Activated CD4-positive, alpha-beta T cell treated with anti-CD3 and anti-CD28 coated beads, Interleukin-2, amount 10 ng/mL, durations not matched to agents 7 days and 5 days (primary cell): ENCODE results near the gene CACNA1B. TPM values are rescaled to one million over a fixed set of nuclear protein-coding genes. Genes with fewer than 3 reads are reported as not detected.
"Not testable (repeated sequence)": the region's sequence is repeated elsewhere in the genome, so short reads cannot be mapped to it uniquely, and the experiment has no call there.

ENCODE experiments used
- CTCF ChIA-PET: fragments of 350-600 bp; sonication (Branson Sonifier 250); formaldehyde crosslinking; loops from one replicate; lab custom pipeline; 2021; ENCODE audit warnings: antibody characterized with exemption; lab: Charles Lee
- POLR2A ChIA-PET: fragments of 350-600 bp; sonication (Branson Sonifier 250); formaldehyde crosslinking; loops from one replicate; lab custom pipeline; 2021; ENCODE audit warnings: antibody characterized with exemption; lab: Charles Lee
- DNase-seq: peaks from one replicate; pipeline ENCODE4 v3.0.0-alpha.2; 2020
- H3K27ac Mint-ChIP-seq: one replicate; pipeline ENCODE4 v1.8.0; 2021; ENCODE audit warnings: mild to moderate bottlenecking, moderate library complexity, mixed read lengths
- H3K27me3 Mint-ChIP-seq: one replicate; pipeline ENCODE4 v1.8.0; 2021; ENCODE audit warnings: mixed read lengths
- H3K36me3 Mint-ChIP-seq: one replicate; pipeline ENCODE4 v1.8.0; 2021; ENCODE audit warnings: low read depth, mixed read lengths
- H3K4me1 Mint-ChIP-seq: one replicate; pipeline ENCODE4 v1.8.0; 2021; ENCODE audit warnings: mixed read lengths
- H3K4me3 Mint-ChIP-seq: one replicate; pipeline ENCODE4 v1.8.0; 2021; ENCODE audit warnings: mild to moderate bottlenecking, moderate library complexity, mixed read lengths
- H3K9me3 Mint-ChIP-seq: one replicate; pipeline ENCODE4 v1.8.0; 2021; ENCODE audit warnings: mixed read lengths
- total RNA-seq, 2 experiments: library from RNA; stranded (reverse); gene quantifications; one replicate each; pipeline ENCODE4 v1.2.3, GENCODE V29; 2021

Gene CACNA1B
- total RNA-seq, 2 experiments from 2014 or later, result not detected

DNA sequence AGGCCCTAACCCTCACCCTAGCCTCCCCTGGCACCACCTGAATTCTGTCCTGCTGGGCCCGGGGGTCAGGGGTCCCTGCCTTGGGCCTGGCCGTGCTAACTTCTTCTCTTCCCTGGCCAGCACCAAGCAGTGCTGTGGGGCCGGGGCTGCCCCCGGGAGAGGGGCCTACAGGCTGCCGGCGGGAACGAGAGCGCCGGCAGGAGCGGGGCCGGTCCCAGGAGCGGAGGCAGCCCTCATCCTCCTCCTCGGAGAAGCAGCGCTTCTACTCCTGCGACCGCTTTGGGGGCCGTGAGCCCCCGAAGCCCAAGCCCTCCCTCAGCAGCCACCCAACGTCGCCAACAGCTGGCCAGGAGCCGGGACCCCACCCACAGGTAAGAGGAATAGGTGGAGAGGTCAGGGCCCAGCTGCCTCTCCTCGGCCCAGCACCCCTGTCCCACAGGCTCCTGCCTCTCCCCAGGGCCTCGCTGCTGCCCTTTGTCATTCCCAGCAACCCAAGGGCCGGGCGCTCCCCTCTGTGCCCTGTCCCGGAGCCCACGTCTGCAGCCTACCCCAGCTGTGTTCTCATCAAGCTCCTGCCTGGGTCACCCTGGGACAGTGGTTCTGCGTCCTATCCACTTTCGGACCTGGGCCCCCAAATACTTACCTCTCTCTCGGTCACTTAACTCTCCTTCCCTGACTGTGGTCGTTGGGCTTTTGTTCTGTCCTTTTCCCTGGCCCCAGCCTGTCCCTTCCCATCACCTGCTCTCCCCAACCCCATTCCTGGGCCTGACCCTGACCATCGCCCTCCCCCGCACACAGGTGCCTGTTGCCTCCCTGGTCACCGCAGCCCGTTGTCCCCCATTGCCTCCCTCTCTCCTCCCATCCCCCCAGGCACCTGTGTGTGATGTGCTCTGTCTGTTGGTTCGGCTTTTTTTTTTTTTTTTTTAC is 243.2 kb downstream of the CACNA1B start:
- Mint-ChIP-seq H3K4me1 (no peaks in the 10 kb centered on the region), H3K27me3 (no peaks in the 10 kb centered on the region), H3K27ac (no peak overlapping the region), H3K36me3 (no peaks in the 10 kb centered on the region), H3K9me3 (no peaks in the 10 kb centered on the region), H3K4me3 (no peak overlapping the region)
- ChIA-PET CTCF (interaction anchor here (0.7 kb wide), 1 partner anchor 683 kb away, joined by 4 read pairs; no protein-coding TSS in a partner anchor), POLR2A (no interaction called here)
- no peak for DNase-seq

GRCh38 chr9:138121438-138122050 is 244.0 kb downstream of the CACNA1B start:
- Mint-ChIP-seq H3K4me1 (no peaks in the 10 kb centered on the region), H3K27me3 (no peaks in the 10 kb centered on the region), H3K9me3 (no peaks in the 10 kb centered on the region), H3K4me3 (no peak overlapping the region), H3K36me3 (no peaks in the 10 kb centered on the region), H3K27ac (no peak overlapping the region)
- no peak for DNase-seq
- CTCF ChIA-PET, result interaction anchor here (0.7 kb wide), 1 partner anchor 684 kb away, joined by 4 read pairs; no protein-coding TSS in a partner anchor
- POLR2A ChIA-PET, result no interaction called here

DNA sequence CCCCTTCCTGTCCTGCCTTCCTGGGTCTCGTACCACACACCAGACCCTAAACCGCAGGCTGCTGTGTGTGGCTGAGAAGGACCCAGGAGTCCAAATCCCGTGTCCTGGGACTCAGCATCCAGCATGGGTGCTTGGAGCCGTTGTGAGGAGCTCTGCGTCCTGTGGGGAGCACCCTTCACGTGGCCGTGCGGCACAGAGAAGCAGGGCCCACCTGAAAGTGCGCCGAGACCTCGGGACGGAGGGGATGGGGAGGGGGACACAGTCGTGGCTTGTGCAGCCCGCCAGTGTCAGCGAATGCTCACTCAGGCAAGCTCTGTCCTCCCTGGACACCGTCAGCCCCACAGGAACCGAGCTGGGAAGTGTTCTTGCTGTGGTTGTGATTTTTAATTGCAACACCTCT is 244.6 kb downstream of the CACNA1B start:
- no peak for DNase-seq
- POLR2A ChIA-PET, result no interaction called here
- Mint-ChIP-seq H3K36me3 (no peaks in the 10 kb centered on the region), H3K4me3 (no peak overlapping the region), H3K27ac (no peak overlapping the region), H3K4me1 (no peaks in the 10 kb centered on the region), H3K27me3 (no peaks in the 10 kb centered on the region), H3K9me3 (no peaks in the 10 kb centered on the region)
- CTCF ChIA-PET, result no interaction called here

GRCh38 chr9:138122676-138123075 is 245.1 kb downstream of the CACNA1B start:
- Mint-ChIP-seq H3K27me3 (no peaks in the 10 kb centered on the region), H3K4me1 (no peaks in the 10 kb centered on the region), H3K27ac (no peak overlapping the region), H3K4me3 (no peak overlapping the region), H3K36me3 (no peaks in the 10 kb centered on the region), H3K9me3 (no peaks in the 10 kb centered on the region)
- ChIA-PET POLR2A (no interaction called here), CTCF (no interaction called here)
- DNase-seq, result no peak

GRCh38 chr9:138123086-138123485 is 245.5 kb downstream of the CACNA1B start:
- Mint-ChIP-seq H3K4me3 (no peak overlapping the region), H3K4me1 (no peaks in the 10 kb centered on the region), H3K27me3 (no peaks in the 10 kb centered on the region), H3K9me3 (no peaks in the 10 kb centered on the region), H3K27ac (no peak overlapping the region), H3K36me3 (no peaks in the 10 kb centered on the region)
- POLR2A ChIA-PET, result no interaction called here
- no peak for DNase-seq
- CTCF ChIA-PET, result no interaction called here

DNA sequence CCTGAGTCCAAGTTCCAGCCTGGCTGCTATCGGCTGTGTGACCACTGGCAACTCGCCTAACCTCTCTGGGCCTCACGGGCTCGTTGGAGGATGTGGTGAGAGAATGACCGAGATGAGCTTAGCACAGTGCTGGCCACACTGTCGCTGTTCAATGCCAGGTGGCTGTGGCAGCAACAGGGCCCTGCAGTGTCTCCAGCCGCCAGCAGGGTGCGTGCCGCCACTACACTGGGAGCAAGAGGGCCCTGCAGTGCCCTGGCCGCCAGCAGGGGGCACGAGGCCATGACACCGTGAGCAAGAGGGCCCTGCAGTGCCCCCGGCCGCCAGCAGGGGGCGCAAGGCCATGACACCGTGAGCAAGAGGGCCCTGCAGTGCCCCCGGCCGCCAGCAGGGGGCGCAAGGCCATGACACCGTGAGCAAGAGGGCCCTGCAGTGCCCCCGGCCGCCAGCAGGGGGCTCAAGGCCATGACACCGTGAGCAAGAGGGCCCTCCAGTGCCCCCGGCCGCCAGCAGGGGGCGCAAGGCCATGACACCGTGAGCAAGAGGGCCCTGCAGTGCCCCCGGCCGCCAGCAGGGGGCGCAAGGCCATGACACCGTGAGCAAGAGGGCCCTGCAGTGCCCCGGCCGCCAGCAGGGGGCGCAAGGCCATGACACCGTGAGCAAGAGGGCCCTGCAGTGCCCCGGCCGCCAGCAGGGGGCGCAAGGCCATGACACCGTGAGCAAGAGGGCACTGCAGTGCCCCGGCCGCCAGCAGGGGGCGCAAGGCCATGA is 248.7 kb downstream of the CACNA1B start:
- H3K36me3 Mint-ChIP-seq, DNase-seq, H3K9me3 Mint-ChIP-seq: not testable (repeated sequence)

GRCh38 chr9:138126858-138127584 is 249.4 kb downstream of the CACNA1B start:
- DNase-seq, H3K36me3 Mint-ChIP-seq, H3K27ac Mint-ChIP-seq, CTCF ChIA-PET, H3K27me3 Mint-ChIP-seq, POLR2A ChIA-PET, H3K9me3 Mint-ChIP-seq, H3K4me1 Mint-ChIP-seq, H3K4me3 Mint-ChIP-seq: not testable (repeated sequence)

More for the DNA sequence above, 248.7 kb downstream of the CACNA1B start:
- H3K4me3 Mint-ChIP-seq, H3K4me1 Mint-ChIP-seq, POLR2A ChIA-PET, H3K27ac Mint-ChIP-seq, CTCF ChIA-PET, H3K27me3 Mint-ChIP-seq: not testable (repeated sequence)

DNA sequence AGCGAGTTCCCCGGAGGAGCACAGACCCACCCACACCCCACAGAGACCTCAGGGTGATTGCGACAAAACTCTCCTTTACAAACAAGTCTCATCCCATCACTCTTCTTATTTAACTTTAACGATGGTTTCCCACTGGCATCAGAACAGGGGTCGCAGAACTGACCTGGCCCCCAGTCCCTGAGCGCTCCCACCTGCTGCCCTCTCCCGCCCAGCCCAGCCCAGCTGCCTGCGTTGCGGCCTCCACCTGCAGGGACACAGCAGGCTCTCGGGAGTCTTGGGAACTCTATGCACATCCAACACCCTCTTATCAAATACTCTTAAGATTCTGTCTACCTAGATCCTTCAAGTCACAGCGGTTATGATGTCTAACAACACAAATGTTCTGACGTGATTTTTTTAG is 250.4 kb downstream of the CACNA1B start:
- DNase-seq, POLR2A ChIA-PET, H3K36me3 Mint-ChIP-seq, H3K27me3 Mint-ChIP-seq, H3K4me1 Mint-ChIP-seq, CTCF ChIA-PET, H3K4me3 Mint-ChIP-seq, H3K27ac Mint-ChIP-seq, H3K9me3 Mint-ChIP-seq: not testable (repeated sequence)

- CTCF ChIA-PET, POLR2A ChIA-PET, H3K27ac Mint-ChIP-seq: not testable (repeated sequence)
Measured at GRCh38 chr9:138129318-138129717, 251.7 kb downstream of the CACNA1B start.

DNA sequence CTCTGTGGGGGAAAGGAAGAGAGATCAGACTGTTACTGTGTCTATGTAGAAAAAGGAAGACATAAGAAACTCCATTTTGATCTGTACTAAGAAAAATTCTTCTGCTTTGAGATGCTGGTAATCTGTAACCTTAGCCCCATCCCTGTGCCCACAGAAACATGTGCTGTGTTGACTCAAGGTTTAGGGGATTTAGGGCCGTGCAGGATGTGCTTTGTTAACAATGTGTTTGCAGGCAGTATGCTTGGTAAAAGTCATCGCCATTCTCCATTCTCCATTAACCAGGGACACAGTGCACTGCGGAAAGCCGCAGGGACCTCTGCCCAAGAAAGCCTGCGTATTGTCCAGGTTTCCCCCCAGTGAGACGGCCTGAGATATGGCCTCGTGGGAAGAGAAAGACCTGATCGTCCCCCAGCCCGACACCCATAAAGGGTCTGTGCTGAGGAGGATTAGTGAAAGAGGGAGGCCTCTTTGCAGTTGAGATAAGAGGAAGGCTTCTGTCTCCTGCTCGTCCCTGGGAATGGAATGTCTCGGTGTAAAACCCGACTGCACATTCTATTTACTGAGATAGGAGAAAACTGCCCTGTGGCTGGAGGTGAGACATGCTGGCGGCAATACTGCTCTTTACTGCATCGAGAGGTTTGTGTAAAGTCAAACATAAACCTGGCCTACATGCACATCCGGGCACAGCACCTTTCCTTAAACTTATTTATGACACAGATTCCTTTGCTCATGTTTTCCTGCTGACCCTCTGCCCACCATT is 255.5 kb downstream of the CACNA1B start:
- H3K9me3 Mint-ChIP-seq, H3K36me3 Mint-ChIP-seq, POLR2A ChIA-PET, H3K27ac Mint-ChIP-seq, H3K4me3 Mint-ChIP-seq, CTCF ChIA-PET, H3K27me3 Mint-ChIP-seq, H3K4me1 Mint-ChIP-seq, DNase-seq: not testable (repeated sequence)

More at GRCh38 chr9:138129318-138129717, 251.7 kb downstream of the CACNA1B start:
- H3K36me3 Mint-ChIP-seq, H3K4me3 Mint-ChIP-seq, H3K4me1 Mint-ChIP-seq, DNase-seq, H3K27me3 Mint-ChIP-seq, H3K9me3 Mint-ChIP-seq: not testable (repeated sequence)

DNA sequence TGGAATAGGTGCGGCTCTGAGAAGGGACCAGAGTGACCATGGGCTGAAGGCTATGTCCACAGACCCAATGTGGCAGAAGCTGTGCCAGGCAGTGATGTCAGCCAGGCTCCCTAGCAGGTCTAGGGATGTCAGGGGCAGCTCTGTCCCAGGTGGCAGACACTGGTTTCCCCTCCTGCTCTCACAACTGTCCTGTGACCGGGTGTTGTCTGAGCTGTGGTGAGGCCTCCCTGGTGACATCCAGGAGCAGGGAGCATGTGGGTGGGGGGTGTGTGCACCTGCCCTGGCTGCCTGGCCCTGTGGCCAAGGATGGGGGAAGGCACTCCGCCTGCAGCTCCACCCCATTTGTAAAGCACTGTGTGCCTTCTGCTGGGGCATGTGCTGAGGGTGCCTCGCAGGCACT is 257.0 kb downstream of the CACNA1B start:
- CTCF ChIA-PET, H3K27ac Mint-ChIP-seq, H3K4me1 Mint-ChIP-seq, H3K4me3 Mint-ChIP-seq, DNase-seq, H3K36me3 Mint-ChIP-seq, POLR2A ChIA-PET, H3K27me3 Mint-ChIP-seq, H3K9me3 Mint-ChIP-seq: not testable (repeated sequence)

GRCh38 chr9:138139096-138139495 is 261.5 kb downstream of the CACNA1B start:
- H3K4me1 Mint-ChIP-seq, H3K36me3 Mint-ChIP-seq, CTCF ChIA-PET, DNase-seq, H3K4me3 Mint-ChIP-seq, H3K27me3 Mint-ChIP-seq, POLR2A ChIA-PET, H3K27ac Mint-ChIP-seq, H3K9me3 Mint-ChIP-seq: not testable (repeated sequence)
